Activated naive CD4-positive, alpha-beta T cell treated with Interleukin-2 at 50 U/mL for 16 hours (primary cell): ENCODE data around the gene AP1S2.
"Not testable (repeated sequence)": the region's sequence is repeated elsewhere in the genome, so short reads cannot be mapped to it uniquely, and the experiment has no call there.

Experiments
- DNase-seq: peaks from one replicate; pipeline ENCODE4 v3.0.0-alpha.2; 2020

Gene AP1S2

DNA sequence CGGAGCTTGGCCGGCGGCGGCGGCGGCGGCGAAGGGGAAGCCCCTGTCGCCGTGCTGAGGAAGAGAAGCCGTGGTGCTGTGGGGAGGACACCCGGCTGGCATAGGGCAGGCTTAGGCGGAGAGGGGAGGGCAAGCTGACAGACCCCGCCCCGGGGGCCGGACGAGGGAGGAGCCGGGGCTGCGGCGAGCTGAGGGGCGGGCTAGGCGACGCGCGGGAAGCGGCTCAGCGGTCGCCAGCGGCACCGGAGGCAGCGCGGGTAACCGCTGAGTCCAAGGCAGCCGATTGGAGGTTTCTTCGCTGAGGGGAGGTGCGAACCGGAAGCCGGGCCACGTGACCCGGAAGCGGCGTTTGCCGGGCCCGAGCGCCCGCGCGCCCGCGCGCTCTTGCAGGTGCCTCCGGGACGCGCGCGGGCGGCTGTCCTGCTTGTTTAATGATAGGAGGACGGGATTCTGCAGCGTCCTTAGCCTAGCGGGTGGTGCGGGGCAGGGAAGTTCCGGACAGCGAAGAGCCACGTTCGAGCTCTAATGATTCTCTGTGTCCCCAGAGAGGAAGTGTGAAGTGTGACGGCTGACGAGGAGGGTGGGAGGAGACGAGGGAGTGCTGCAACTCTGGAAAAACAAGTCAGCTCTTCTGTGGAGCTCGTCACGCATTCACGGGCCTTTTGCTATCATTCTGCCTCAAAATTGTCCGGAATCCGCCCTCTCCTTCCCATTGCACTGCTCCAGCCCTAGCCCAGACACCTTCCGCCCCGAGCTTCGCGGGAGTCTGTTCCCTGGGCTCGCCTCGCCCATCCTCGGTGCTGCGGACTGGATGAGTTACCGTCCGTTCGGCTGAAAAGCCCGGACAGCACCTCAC is at the start of gene AP1S2:
TSS of gene AP1S2 (minus strand) at position 102 of the 856 bp plus-strand sequence. CDS start 2,289 bp downstream, outside the sequence.
- peak; percentile 91 for DNase-seq

DNA sequence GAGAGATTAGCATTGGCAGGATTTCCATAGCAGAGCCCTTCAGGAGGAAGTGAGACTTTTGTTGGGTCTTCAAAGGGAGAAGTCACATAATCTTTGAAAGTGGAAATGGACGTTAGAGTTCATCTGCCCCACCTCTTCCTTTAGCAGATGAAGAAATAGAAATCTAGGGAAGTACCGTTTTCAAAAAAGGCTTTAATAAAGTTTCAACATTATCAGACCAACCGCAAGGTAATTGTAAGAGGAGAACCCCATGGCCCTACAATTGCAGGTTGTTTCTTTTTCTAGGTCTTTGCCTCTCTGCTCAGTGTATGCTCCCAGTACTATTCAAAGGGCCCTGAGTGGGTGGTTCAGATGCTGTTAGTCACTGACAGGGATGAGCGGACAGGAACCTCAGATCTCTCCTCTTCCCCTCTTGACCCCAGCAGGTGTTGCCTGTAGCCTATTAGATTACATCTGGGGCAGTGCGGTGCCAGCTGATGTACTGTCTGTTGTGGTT is 48.6 kb upstream of the AP1S2 start:
- DNase-seq = no peak

DNA sequence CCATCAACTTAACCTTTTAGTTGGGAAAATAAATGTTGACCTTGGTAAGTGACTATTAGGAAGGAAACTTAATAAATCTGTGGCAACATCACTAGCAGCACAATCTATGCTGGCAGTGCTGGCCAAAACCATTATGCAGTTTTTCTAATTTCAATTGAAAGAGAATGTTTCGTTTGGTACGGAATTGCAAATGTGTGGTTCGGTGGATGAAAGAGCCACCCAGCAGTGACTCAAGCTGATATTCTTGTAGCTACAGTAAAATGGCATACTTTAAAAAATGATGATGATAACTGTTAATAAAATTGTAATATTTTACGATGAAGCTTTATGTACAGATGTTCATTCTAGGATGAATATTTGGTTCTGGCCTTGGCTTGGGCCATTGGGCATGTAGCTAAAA is 40.7 kb upstream of the AP1S2 start:
- DNase-seq = no peak

DNA sequence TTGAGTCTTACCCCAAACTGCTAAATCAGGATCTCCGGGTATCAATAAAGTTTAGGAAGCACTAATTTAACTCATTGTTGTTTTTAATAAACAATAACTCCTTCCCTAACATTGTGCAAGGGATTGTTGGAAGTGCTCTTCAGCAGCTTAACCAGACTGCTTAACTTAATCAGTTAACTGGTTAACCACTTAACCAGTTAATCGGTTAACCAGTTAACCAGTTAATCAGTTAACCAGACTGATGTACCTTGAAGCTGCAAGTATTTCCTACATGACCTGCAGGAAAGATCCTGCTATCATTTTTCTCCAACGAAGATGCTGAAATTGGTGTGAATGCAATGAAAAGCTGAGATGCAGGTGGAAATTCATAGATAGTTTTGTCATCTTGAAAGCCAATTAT is 40.1 kb upstream of the AP1S2 start:
- DNase-seq = no peak

DNA sequence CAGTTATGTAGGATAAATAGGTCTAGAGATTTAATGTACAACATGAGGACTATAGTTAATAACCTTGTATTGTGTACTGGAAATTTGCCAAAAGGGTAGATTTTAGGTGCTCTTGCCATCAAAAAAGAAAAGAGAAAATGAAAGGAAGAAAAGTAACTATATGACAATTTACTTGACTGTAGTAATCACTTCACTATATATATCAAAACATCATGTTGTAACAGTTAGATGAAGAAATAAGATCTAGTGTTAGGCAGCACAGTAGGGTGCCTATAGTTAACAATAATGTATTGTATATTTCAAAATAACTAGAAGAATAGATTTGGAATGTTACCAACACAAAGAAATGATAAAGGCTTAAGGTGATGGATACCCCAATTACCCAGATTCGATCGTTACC is 35.9 kb upstream of the AP1S2 start:
- DNase-seq = no peak

DNA sequence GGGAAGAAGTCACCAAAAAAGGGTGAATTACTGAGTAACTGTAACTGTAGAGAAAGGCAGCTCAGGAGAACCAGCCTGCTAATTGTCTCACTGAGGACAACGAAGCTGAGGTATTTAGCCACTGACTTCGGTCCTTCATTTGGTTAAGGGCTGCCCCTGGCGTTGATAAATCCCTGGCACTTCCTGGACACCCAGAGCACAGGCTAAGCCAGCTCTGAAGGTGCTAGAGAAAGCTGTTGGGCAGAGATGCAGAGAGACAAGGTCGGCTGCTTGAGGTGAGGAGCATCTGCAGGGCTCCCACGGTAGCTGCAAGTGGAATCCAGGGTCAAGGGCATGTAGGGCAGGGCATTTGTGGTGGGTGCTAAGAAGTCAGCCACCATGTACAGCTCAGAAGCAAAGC is 33.4 kb upstream of the AP1S2 start:
- DNase-seq = no peak

DNA sequence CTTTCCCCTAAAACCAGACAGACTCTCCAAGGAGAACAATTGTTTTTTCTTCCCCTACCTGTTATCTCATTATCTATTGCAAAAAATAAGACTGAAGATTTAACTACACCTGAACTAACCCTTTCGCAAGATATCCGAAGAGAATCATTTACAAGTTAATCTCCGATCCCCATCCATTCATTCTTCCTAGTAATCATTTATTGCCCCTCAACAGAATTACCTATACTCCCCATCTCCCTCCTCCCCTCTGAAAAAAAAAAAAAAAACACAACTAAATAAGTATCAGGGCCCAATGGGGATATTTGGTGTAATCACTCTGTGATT is 28.9 kb upstream of the AP1S2 start:
- no peak for DNase-seq

DNA sequence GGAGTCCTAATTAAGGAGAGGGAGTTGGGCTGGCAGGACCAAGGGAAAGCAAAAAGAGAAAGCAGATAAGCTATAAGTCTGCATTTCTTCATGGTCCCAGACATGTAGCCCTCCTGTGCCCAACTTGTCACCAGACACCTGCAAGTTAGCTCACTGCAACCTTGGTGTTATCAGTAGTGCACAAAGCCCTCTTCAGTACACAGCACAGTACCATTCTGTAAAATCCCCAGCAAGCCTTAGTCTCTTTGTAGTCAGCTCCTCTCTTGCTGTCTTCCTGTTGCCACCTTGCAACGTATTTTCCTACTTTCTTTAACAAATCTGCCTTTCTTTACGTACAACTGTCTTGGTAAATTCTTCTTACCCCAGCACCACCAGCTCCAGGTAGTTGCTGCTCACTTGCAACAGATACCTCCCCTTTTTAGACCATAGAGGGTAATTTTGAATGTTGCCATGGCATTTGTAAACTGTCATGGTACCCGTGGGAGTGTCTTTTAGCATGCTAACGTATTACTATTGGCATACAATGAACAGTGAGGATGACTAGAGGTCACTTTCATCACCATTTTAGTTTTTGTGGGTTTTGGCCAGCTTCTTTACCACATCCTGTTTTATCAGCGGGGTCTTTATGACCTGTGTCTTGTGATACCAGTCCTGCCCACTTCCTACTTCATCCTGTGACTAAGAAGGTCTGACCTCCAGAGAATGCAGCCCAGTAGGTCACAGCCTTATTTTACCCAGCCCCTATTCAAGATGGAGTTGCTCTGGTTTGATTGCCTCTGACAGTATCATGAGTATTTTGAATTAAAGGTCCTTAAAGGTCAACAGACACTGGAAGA is 28.3 kb upstream of the AP1S2 start:
- no peak for DNase-seq

DNA sequence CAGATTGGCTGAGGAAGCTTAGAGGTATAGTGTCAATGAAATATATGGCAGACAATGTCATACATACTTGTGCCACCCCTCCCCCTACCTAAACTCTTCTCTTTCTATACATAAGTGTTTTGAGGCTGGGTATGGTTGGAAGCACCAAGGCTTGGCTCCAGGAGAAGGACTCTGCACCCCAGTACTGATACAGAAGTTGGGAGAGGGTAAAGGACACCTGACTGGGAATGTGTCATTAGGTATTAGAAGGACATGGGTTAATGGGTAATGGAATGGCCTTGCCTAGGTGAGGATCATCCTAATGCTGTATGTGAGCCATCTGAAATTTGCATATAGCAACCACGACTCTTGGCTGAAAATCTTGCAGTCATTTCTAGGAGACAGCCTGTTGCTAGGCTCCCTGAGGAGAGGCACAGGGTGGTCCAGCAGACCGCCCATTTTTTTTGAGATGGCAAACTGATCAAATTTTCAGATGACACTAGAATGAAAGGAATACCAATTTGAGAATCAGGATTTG is 26.8 kb upstream of the AP1S2 start:
- DNase-seq = no peak

DNA sequence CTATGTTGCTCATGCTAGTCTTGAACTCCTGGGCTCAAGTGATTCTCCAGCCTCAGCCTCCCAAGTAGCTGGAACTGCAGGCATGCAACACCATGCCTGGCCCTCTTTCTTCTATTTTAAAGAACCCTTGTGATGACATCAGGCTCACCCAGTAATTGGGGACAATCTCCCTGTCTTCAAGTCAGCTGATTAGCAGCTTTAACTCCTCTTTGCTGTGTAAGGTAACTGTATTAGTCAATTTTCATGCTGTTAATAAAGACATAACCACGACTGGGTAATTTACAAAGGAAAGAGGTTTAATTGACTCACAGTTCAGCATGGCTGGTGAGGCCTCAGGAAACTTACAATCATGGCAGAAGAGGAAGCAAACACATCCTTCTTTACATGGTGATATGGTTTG is 23.3 kb upstream of the AP1S2 start:
- not testable (repeated sequence) for DNase-seq

DNA sequence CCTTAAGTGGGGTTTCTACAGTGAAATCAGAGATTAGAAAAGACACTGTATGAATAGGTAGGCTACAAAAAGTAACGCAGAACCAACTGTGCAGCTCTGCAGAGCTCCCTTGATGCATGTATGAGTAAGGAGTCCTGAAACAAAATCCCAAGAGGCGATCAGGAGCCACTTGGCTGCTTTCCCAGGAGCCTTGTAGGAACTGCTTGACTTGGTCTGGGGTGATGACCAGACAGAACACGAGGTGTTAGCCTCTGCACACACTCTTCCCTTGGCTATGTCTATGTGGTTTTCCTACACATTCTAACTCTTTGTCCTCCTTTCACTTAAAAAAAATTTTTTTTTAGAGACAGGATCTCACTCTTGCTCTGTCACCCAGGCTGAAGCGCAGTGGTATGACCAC is 22.8 kb upstream of the AP1S2 start:
- DNase-seq = no peak

DNA sequence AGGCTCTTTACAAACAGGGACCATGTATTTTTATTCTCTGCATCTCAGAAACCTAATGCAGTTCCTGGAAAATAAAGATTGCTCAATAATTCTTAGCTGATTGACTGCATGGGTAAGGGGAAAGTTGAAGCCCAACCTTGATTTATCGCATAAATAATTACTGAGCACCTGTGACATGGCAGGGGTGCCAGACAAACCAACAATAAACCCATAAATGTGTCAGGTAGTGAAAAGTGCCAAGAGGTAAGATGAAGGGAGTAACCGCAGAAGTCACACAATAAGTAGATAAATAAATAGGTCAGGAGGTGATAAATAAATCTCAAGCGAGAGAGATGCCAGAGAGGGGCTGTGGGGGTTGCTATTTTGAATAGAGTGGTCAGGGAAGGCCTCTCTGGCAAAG is 20.1 kb upstream of the AP1S2 start:
- no peak for DNase-seq

DNA sequence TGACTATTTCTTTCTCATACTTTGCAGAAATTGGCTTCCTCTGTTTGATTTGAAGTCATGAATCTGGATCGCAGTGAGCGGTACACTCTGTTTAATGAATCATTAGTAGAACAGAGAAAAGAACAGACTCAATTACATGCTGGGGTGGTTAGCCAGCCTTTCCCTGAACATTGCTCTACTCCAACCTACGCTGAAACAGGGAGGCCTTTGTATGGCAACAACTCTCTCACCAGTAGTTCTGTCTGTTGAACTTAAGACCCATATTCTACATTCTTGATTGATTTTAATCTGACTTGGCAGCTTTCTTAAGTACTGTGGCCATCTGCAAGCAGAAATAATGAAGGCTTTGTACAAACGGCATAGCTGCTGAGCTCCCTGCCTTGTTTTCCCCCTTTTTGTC is 19.0 kb upstream of the AP1S2 start:
- no peak for DNase-seq

DNA sequence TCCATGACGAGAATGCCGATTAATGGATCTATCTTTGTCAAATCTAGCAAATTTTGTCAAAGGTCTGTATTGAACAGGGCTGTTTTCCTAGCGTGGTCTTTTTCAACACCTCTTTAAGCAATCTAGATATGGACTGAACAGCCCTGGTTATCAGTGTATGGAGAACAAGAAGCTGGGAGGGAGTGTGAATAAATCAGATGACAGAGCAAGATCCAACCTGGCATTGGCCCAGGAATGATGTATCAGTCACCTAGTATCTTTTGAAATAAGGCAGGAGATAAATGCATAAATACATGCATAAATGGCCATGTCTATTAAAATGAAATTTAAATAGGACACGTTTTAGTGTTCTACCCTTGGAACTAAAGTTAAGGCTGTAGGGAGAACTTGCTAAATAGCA is 15.7 kb upstream of the AP1S2 start:
- DNase-seq = no peak

DNA sequence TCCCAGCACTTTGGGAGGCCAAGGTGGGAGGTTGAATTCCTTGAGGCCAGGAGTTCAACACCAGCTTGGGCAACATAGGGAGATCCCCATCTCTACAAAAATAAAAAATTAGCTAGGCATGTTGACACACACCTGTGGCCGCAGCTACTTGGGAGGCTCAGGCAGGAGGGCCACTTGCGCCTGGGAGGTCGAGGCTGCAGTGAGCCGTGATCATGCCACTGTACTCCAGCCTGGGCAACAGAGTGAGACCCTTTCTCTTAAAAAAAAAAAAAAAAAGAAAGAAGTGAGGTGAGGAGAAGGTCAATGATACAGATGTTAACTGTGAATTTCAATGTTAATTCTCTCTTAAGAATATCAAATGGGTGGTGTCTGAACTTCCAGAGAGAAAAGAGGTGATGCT is 15.1 kb upstream of the AP1S2 start:
- DNase-seq = no peak

DNA sequence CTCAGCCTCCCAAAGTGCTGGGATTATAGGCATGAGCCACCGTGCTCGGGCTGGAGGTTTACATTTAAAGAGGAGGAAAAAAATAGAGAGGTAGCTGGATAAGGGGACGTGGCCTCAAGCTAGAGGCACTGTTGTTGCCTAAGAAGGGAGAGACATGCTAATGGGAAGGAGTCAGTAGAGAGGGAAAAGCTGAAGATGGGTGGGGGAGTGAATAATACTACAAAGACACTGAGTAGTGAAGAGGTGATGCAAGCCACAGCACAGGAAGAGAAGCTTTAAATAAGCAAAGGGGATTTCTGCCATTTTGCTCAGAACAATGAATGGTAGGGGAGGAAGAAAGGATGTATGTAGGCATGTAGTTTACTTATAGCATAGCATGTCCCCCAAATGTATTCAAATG is 11.5 kb upstream of the AP1S2 start:
- DNase-seq = no peak

DNA sequence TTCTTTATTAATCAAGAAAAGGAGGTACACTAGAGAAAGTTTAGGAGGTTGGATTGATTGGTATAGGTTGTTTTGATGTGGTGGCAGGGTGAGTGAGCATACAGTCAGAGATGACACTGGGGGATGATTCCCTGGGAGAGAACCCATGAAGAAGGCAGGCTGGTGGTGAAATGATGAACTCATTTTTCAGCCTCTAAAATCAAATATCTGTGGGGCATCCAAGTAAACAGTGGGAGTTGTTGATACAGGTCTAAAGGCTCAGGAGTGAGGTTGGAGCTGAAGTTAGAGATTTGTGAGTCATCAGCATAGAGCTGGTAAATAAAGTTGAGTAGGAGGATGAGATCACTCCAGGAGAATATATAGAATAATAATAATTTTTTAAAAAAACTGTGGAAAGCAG is 10.0 kb upstream of the AP1S2 start:
- DNase-seq = no peak

DNA sequence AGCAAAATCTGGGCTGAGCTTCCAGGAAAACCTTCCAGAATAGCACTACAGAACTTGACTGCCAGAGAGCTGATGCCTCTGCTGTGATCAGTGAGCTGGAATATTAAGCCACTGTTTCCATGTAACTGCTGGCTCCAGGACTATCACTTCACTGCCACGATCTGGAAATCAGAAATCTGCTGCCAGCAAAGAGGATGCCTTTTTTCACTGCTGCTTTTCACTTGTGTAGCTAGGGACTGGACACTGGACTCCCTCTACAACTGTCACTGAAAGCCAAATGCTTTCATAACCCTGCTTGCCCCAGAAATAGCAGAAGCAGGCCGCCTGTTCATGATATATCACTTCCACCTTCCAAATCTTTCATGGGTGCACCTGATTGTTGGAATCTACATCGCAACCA is 9.4 kb upstream of the AP1S2 start:
- DNase-seq = no peak

DNA sequence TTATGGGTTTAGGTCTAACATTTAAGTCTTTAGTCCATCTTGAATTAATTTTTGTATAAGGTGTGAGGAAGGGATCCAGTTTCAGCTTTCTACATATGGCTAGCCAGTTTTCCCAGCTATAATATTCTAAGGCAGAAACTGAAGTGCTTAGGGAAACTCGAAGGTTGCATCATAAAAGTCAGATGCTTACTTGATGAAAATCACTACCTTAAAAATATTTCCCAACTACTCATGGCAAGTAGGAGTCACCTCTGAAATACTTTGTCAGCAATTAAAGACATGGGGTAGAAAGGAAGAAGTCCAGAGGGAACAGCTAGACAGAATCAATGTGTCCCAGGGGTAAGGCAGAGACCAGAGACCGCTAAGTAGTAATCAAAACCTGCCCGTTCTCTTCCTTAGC is 6.3 kb upstream of the AP1S2 start:
- DNase-seq = no peak

DNA sequence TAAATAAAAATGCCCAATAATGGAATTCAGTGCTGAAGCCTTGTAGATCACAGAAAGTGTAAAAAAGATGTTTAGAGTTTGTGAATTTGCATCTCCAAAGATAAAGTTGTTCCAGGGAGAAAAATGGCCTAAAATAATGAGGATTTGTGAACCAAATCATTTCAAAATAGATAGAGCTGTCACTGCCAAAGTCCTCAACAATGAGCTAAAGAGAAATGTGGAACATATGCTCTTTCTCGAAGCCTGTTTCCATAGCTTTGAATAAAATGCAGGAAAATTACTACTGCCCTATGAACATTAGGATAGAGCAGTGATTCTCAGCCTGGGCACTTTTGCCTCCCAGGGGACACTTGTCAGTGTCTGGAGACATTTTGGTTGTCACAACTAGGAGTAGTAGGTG is 3.4 kb upstream of the AP1S2 start:
- no peak for DNase-seq

DNA sequence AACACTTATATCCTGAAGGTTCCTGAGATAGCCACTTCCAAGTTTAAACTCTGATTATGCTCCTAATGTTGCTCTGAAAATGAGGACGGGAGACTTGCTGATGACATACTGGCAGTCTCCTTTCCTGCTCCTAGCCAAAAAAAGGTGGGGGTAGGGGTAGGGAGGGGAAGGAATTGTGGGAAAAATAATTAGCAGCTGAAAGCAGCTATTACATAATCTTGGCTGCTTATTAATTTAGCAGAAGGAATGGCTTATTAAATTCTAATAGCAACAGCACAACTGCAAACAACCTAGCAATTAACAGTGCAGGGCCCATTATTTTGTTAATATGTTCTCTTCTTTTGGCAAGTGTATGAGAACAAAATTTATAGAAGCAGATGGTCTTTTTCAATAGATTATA is 2.0 kb upstream of the AP1S2 start:
- no peak for DNase-seq

DNA sequence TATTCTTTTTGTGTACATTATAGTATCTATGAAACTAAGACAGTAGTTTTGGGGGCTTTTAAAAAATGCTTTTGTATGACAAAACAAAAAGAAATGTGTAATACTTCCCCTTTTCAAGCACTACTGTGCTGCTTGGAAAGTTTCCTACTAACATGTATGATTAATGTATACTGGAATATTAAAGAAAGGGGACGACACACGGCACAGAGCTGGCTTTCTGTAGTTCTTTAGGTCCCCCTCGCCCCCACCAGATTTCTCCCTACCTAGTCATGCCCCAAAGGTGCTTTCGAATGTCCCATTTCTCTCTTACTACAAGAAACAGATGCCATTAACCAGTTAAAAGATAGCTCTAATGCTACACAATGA is 1.6 kb upstream of the AP1S2 start:
- no peak for DNase-seq

DNA sequence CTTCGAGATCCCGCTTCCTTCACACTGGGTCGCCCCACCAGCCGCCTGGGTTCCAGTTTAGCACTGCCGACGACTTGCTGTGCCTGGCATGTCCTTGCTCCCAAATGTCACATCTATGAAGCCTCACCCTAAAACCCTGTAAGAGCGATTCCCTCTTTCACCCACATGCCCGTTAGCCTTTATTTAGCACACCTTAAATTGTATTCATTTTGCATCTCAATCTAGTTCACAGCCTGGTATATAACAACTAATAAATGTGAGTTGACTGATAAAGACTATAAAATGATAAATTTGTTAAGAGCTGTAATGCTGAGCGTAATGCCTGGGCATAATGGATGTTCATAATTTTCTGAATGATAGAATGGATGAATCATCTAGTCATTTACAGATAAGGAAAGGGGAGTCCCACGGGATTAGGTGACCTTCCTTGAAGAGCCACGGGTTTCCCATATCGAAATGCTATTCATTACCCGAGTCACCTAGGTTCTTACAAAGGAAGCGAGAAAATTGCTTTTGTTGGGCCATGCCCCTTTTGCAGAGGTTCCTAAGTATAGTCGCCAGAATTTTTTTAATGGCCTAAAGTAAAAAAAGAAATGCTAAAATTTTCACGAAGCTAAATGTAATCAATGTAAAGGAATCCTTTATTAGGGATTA is 1.1 kb upstream of the AP1S2 start:
- no peak for DNase-seq
